ENCODE data around the gene PARD3B. TPM values are rescaled to one million over a fixed set of nuclear protein-coding genes. Genes with fewer than 3 reads are reported as not detected.

Gene PARD3B
- total RNA-seq, 1 donor from 2014 or later: not detected

- no peaks in the 10 kb centered on the region for H3K4me1 Mint-ChIP-seq
- POLR2A ChIA-PET: no interaction called here
- no peak overlapping the region for H3K27ac Mint-ChIP-seq
- no peak overlapping the region for H3K4me3 Mint-ChIP-seq
- intact Hi-C loops (cut with micrococcal nuclease): no loop called here
- CTCF ChIA-PET: no interaction called here
- H3K36me3 Mint-ChIP-seq (ENCODE audit: low read depth): no peaks in the 10 kb centered on the region
- TF ChIP-seq CTCF (IDR thresholded peaks at IDR 0.05): no peak
- DNase-seq: no peak
- ATAC-seq (ENCODE audit: low read depth): no peak
- peaks cover 9% of the 10 kb centered on the region for H3K9me3 Mint-ChIP-seq
- H3K27me3 Mint-ChIP-seq: no peaks in the 10 kb centered on the region
Observed at GRCh38 chr2:204737296-204737695, 192.0 kb downstream of the PARD3B start.

- Mint-ChIP-seq H3K36me3 (ENCODE audit: low read depth) (no peaks in the 10 kb centered on the region), H3K27ac (no peak overlapping the region), H3K4me1 (no peaks in the 10 kb centered on the region), H3K27me3 (no peaks in the 10 kb centered on the region), H3K4me3 (no peak overlapping the region), H3K9me3 (peaks cover 9% of the 10 kb centered on the region)
- ATAC-seq (ENCODE audit: low read depth) (no peak), DNase-seq (no peak)
- intact Hi-C loops (cut with micrococcal nuclease): no loop called here
- POLR2A ChIA-PET: no interaction called here
- TF ChIP-seq CTCF (IDR thresholded peaks at IDR 0.05): no peak
- CTCF ChIA-PET: no interaction called here
Observed at GRCh38 chr2:204738721-204739120, 193.4 kb downstream of the PARD3B start.

GRCh38 chr2:204743393-204743960 lies 198.2 kb downstream of the PARD3B start:
- intact Hi-C loops (cut with micrococcal nuclease): no loop called here
- no peak overlapping the region for H3K4me3 Mint-ChIP-seq
- no peak for DNase-seq
- no peak for ATAC-seq (ENCODE audit: low read depth)
- H3K9me3 Mint-ChIP-seq: peaks cover 6% of the 10 kb centered on the region
- H3K27ac Mint-ChIP-seq: no peak overlapping the region
- CTCF ChIA-PET: no interaction called here
- H3K27me3 Mint-ChIP-seq: no peaks in the 10 kb centered on the region
- H3K36me3 Mint-ChIP-seq (ENCODE audit: low read depth): no peaks in the 10 kb centered on the region
- POLR2A ChIA-PET: no interaction called here
- H3K4me1 Mint-ChIP-seq: no peaks in the 10 kb centered on the region
- TF ChIP-seq CTCF (IDR thresholded peaks at IDR 0.05): no peak

GRCh38 chr2:204744506-204744905 lies 199.2 kb downstream of the PARD3B start:
- ATAC-seq (ENCODE audit: low read depth) (no peak), DNase-seq (no peak)
- intact Hi-C loops (cut with micrococcal nuclease): no loop called here
- Mint-ChIP-seq H3K4me1 (no peaks in the 10 kb centered on the region), H3K4me3 (no peak overlapping the region), H3K9me3 (peaks cover 6% of the 10 kb centered on the region), H3K27ac (no peak overlapping the region), H3K27me3 (no peaks in the 10 kb centered on the region), H3K36me3 (ENCODE audit: low read depth) (no peaks in the 10 kb centered on the region)
- no peak for TF ChIP-seq CTCF (IDR thresholded peaks at IDR 0.05)
- CTCF ChIA-PET: no interaction called here
- POLR2A ChIA-PET: no interaction called here

GRCh38 chr2:204748286-204748685 lies 203.0 kb downstream of the PARD3B start:
- Mint-ChIP-seq H3K36me3 (ENCODE audit: low read depth) (no peaks in the 10 kb centered on the region), H3K4me3 (no peak overlapping the region), H3K27ac (no peak overlapping the region), H3K4me1 (no peaks in the 10 kb centered on the region), H3K27me3 (no peaks in the 10 kb centered on the region), H3K9me3 (peaks cover 5% of the 10 kb centered on the region)
- no peak for TF ChIP-seq CTCF (IDR thresholded peaks at IDR 0.05)
- POLR2A ChIA-PET: no interaction called here
- DNase-seq (no peak), ATAC-seq (ENCODE audit: low read depth) (no peak)
- CTCF ChIA-PET: no interaction called here
- intact Hi-C loops (cut with micrococcal nuclease): no loop called here

Data from activated B cell treated with CpG ODN at 0.5 μM for 24 hours (primary cell).